Mammary epithelial cell (primary cell): ENCODE measurements around the gene RIT2.

Source experiments
- CTCF ChIP-seq, 2 donors: IDR thresholded peaks in 1 of 2; conservative IDR thresholded peaks in 1 of 2; 2 replicates each; pipeline ENCODE4 v1.5.1; 2011 to 2012; ENCODE audit warnings: inconsistent platforms in 2 of 2, low read length in 2 of 2, mild to moderate bottlenecking in 2 of 2, control low read depth in 1 of 2, low read depth in 1 of 2; ENCODE audit not compliant: insufficient read depth in 1 of 2; ENCODE audit errors: extremely low read depth in 1 of 2
- EZH2 ChIP-seq: IDR thresholded peaks from 2 replicates; pipeline ENCODE4 v1.6.1; 2012; ENCODE audit warnings: low read length, inconsistent platforms, borderline replicate concordance

GRCh38 chr18:42936289-42936688 lies 179.2 kb downstream of the RIT2 start:
- TF ChIP-seq CTCF (conservative IDR thresholded peaks at IDR 0.05 in 1 of 2, IDR thresholded peaks at IDR 0.05 in 1 of 2; ENCODE audit: extremely low read depth in 1 of 2, insufficient read depth in 1 of 2, low read depth in 1 of 2, low read length in 2 of 2) (no peak), EZH2 (no peak)
